Right lobe of liver (tissue), 6 donors: ENCODE measurements around the gene EZH1. TPM values are rescaled to one million over a fixed set of nuclear protein-coding genes. Genes with fewer than 3 reads are reported as not detected.

ENCODE experiments used
- ATAC-seq, 4 donors: fragments of 200-7000 bp; cut with Tn5 transposase; one replicate each; pipeline ENCODE4 v1.9.1; 2020; ENCODE audit warnings: mild to moderate bottlenecking in 4 of 4, moderate library complexity in 4 of 4
- DNase-seq, 3 donors: peaks; one replicate each; pipeline ENCODE4 v3.0.0-alpha.2; 2020
- H3K27ac ChIP-seq, 3 donors: fragments of 200-600 bp; one replicate each; pipeline ENCODE4 v1.8.0; 2022
- H3K27me3 ChIP-seq, 2 donors: fragments of 200-600 bp; one replicate each; pipeline ENCODE4 v1.8.0; 2022
- H3K36me3 ChIP-seq, 4 donors: fragments of 200-600 bp; sonication (generic) in 1 of 4; one replicate each; pipeline versions ENCODE4 v1.5.1 to v1.8.0; 2017 to 2022; ENCODE audit warnings: control low read depth in 1 of 4
- H3K4me1 ChIP-seq, 4 donors: fragments of 200-600 bp; sonication (generic) in 1 of 4; one replicate each; pipeline versions ENCODE4 v1.5.1 to v1.8.0; 2017 to 2022; ENCODE audit warnings: control low read depth in 1 of 4
- H3K4me3 ChIP-seq, 3 donors: fragments of 200-600 bp; one replicate each; pipeline ENCODE4 v1.8.0; 2022
- H3K9me3 ChIP-seq, 4 donors: fragments of 200-600 bp; sonication (generic) in 1 of 4; one replicate each; pipeline versions ENCODE4 v1.5.1 to v1.8.0; 2017 to 2022; ENCODE audit warnings: control low read depth in 1 of 4
- CTCF ChIP-seq, 4 donors: fragments of 200-600 bp in 3 of 4; fragments of 450-650 bp in 1 of 4; IDR thresholded peaks; one replicate each; pipeline versions ENCODE4 v1.5.1 to v1.8.0; 2016 to 2022; ENCODE audit warnings: antibody characterized with exemption in 4 of 4, mild to moderate bottlenecking in 2 of 4
- POLR2A ChIP-seq: fragments of 450-650 bp; IDR thresholded peaks from one replicate; pipeline ENCODE4 v1.6.1; 2017; ENCODE audit warnings: antibody characterized with exemption, mild to moderate bottlenecking
- WGBS: methylation state at CpG from one replicate; pipeline ENCODE4 v1.1.6; 2018; ENCODE audit warnings: low coverage, low lambda C conversion rate; ENCODE audit not compliant: insufficient coverage; ENCODE audit errors: missing lambda C conversion rate; 5-methylcytosine and 5-hydroxymethylcytosine counted together
- intact Hi-C, 2 donors: fragments of 100-400 bp; cut with DNase I; formaldehyde crosslinking; loops; one replicate each; pipeline versions ENCODE4 v1.11.2 to v1.14.1; 2022
- total RNA-seq, 6 experiments: library from RNA; depleted of rRNA in 2 of 6; stranded (reverse); fragments of >200 nt in 2 of 6; fragmentation: NEBNext Ultra II Directional in 3 of 6; extraction: Animal tissue kit (Norgen Biotek cat#: 25700) in 3 of 6; gene quantifications; one replicate each; pipeline versions ENCODE4 v1.1.0 to v1.2.4, GENCODE V29; 2016 to 2023
- donor health status: DM: no; HTN: yes; CAD: no.
- donor health status: DM: no; HTN: no; CAD: no.
- donor health status: DM: no; HTN: no; CAD: no.
- donor health status: DM: no; HTN: yes; CAD: no.
- donor health status: DM: no; HTN: yes; CAD: no.

Gene EZH1
- total RNA-seq, 6 experiments from 2014 or later = 5.5 to 16.5 (median 10.8) TPM

DNA sequence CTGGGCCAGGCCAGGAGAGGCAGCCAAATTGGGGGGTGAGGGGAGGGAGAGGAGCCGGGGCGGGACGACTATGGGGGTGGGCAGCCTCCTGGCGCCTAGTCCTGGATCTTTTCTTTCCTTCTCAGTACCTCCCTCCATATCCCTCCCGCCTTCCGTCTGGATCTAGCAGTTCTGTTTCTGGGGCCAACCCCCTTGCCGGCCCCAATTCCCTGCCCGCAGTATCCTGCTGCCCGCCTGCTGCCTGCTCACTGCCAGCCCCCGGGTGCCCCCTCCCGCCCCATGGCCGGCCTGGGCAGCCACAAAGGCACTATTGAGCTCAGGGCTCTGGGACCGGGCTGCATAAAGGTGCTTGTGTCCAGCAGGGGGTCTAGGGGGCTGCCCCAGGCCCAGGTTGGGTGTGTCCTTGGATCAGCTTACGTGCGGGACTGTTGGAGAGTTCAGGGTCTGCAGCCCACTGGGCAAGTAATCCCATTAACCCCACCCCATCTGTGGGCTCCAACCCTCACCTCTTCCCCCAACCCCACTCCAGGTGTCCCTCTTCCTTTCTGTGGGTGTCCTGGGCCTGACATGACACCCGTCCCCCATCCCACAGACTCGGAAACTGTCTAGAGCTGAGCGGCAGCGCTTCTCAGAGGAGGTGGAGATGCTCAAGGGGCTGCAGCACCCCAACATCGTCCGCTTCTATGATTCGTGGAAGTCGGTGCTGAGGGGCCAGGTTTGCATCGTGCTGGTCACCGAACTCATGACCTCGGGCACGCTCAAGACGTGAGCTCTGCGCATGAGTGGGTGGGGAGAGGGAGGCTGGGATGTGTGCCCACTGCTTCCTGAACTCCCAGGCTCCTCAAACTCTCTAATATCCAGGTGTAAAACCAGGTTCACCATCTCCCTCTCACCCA, 37.6 kb upstream of the EZH1 start:
- no peak overlapping the region for H3K4me3 ChIP-seq
- H3K4me1 ChIP-seq = peaks cover 0 to 12% (median 0%) of the 10 kb centered on the region in 4 donors
- no peaks in the 10 kb centered on the region for H3K9me3 ChIP-seq
- intact Hi-C loops = no loop called here
- TF ChIP-seq POLR2A (no peak), CTCF (IDR thresholded peaks at IDR 0.05) (no peak)
- no peaks in the 10 kb centered on the region for H3K27me3 ChIP-seq
- H3K36me3 ChIP-seq = peaks cover 0 to 18% (median 8%) of the 10 kb centered on the region in 4 donors
- H3K27ac ChIP-seq = no peak overlapping the region
- DNase-seq (no peak), ATAC-seq (no peak)
- WGBS = 26% methylated on average over 13 of the region's 29 CpGs

DNA sequence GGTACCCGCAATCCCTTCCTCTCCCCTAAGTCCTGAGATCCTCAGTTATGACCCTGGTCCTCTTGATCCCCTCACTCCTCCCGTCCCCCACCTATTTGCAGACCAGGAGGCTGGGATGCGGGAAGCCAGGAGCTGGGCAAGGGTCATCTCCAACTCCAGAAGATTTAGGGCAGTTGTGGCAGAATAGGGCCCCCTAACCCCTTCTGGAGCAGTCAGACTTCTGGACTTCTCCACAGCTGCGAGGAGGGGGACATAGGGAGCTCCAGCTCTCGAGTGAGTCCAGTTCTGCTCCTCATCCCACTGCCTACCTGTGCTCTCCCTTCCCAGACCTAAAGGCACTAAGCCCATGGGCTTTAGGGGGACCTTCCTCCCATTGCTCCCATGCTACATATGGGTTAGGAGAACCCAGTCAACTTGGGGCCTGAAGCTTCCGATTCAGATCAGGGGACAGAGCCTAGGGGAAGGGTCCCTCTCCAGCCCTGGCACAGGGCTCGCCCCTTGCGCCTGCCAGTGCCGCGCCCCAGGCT, 36.9 kb upstream of the EZH1 start:
- ATAC-seq (no peak), DNase-seq (no peak)
- no peak for TF ChIP-seq CTCF (IDR thresholded peaks at IDR 0.05)
- no peak for TF ChIP-seq POLR2A
- H3K36me3 ChIP-seq = peaks cover 0 to 25% (median 12%) of the 10 kb centered on the region in 4 donors
- peaks cover 0 to 12% (median 0%) of the 10 kb centered on the region in 4 donors for H3K4me1 ChIP-seq
- no peak overlapping the region for H3K27ac ChIP-seq
- no peaks in the 10 kb centered on the region for H3K27me3 ChIP-seq
- WGBS = 26% methylated on average over 5 of the region's 10 CpGs
- no peaks in the 10 kb centered on the region for H3K9me3 ChIP-seq
- intact Hi-C loops = no loop called here
- no peak overlapping the region for H3K4me3 ChIP-seq

GRCh38 chr17:42780851-42781638, 36.2 kb upstream of the EZH1 start:
- ATAC-seq (peak in 3 of 4 donors; percentile 4 to 16 (median 6)), DNase-seq (no peak)
- TF ChIP-seq POLR2A (no peak), CTCF (IDR thresholded peaks at IDR 0.05) (no peak)
- Histone ChIP-seq H3K4me3 (peak overlapping the region in 2 of 3 donors; percentile 4 to 9), H3K27ac (no peak overlapping the region), H3K27me3 (no peaks in the 10 kb centered on the region), H3K36me3 (peaks cover 0 to 31% (median 15%) of the 10 kb centered on the region in 4 donors), H3K9me3 (no peaks in the 10 kb centered on the region), H3K4me1 (peaks cover 0 to 12% (median 0%) of the 10 kb centered on the region in 4 donors)
- WGBS = 5% methylated on average over 18 of the region's 39 CpGs
- intact Hi-C loops = no loop called here

DNA sequence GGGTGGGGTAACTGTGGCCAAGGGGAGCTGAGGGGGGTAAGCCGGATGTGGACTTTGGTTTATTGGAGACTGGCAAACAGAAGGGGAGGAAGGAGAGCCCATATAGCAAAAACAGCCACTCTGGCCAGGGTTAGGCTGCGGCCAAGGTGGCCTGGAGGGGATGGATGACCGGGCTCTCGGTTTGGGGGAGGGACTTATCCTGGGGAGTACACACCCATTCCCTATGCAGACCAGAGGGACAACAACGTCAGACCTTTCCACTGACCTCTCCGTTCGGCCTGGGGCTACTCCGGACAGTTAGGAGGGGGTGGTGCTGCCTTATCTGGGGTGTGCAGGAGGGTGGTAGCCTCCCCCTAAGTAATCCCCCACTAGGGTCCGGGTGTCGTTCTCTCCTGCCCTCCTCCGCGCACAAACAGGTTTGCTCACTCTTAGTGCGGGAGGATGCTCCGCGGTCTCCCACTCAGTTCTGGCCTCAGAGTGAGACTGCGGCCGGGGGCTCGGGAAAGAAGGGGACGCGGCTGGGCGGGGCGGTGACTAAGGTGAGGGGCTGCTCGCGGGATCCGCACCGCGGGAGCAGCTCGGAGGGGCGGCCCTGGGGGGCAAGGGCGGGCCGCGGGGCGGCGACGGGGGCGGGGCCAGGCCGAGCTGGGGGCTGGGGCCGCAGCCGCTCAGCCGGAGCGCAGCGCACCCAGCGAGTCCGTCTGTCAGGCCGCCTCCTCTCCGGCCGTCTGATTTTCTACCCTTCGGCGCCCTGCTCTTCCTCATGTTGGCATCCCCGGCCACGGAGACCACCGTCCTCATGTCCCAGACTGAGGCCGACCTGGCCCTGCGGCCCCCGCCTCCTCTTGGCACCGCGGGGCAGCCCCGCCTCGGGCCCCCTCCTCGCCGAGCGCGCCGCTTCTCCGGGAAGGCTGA, 35.4 kb upstream of the EZH1 start, which contains the start of gene WNK4:
Gene WNK4, plus strand, starts transcription at position 675 of the 915 bp plus-strand sequence. Its CDS starts 89 bp downstream, at position 764.
- H3K27me3 ChIP-seq = no peaks in the 10 kb centered on the region
- no peak within 1 kb of the TSS for H3K27ac ChIP-seq
- peaks cover 0 to 36% (median 18%) of the 10 kb centered on the region in 4 donors for H3K36me3 ChIP-seq
- TF ChIP-seq POLR2A = no peak
- TF ChIP-seq CTCF (IDR thresholded peaks at IDR 0.05) = no peak
- peaks cover 0 to 12% (median 0%) of the 10 kb centered on the region in 4 donors for H3K4me1 ChIP-seq
- DNase-seq (peak in 1 of 3 donors; percentile 27), ATAC-seq (peak; percentile 34 to 51 (median 42))
- peak within 1 kb of the TSS in 2 of 3 donors; percentile 4 to 9 for H3K4me3 ChIP-seq
- intact Hi-C loops = no loop called here
- WGBS = 26% methylated on average over 6 of the region's 65 CpGs
- no peaks in the 10 kb centered on the region for H3K9me3 ChIP-seq
